Neuronal stem cell (in vitro differentiated cells): Measurements from ENCODE around the gene DCAF15.
A peak's percentile ranks its signal among the peaks of the same experiment; 100 is the strongest.

ENCODE experiments used
- DNase-seq: peaks from one replicate; pipeline ENCODE4 v3.0.0-alpha.2; 2013; ENCODE audit warnings: low spot score
- H2AFZ ChIP-seq: one replicate; pipeline ENCODE4 v1.6.1; 2013; ENCODE audit warnings: mild to moderate bottlenecking, low read length, inconsistent platforms
- H2AK5ac ChIP-seq: 2 replicates; pipeline ENCODE4 v1.6.1; 2013; ENCODE audit warnings: low read depth, mild to moderate bottlenecking, inconsistent platforms, low read length, moderate library complexity, mixed read lengths
- H2BK120ac ChIP-seq: 2 replicates; pipeline ENCODE4 v1.6.1; 2013; ENCODE audit warnings: low read depth, mild to moderate bottlenecking, inconsistent platforms, low read length, moderate library complexity, mixed read lengths
- H2BK12ac ChIP-seq: one replicate; pipeline ENCODE4 v1.6.1; 2013; ENCODE audit warnings: low read length, inconsistent platforms
- H2BK15ac ChIP-seq: 2 replicates; pipeline ENCODE4 v1.6.1; 2013; ENCODE audit warnings: mild to moderate bottlenecking, low read length, inconsistent platforms, mixed read lengths
- H2BK5ac ChIP-seq: one replicate; pipeline ENCODE4 v1.6.1; 2013; ENCODE audit warnings: inconsistent platforms, mild to moderate bottlenecking, low read length, moderate library complexity
- H3K14ac ChIP-seq: one replicate; pipeline ENCODE4 v1.6.1; 2013; ENCODE audit warnings: low read length, inconsistent platforms
- H3K18ac ChIP-seq: 2 replicates; pipeline ENCODE4 v1.6.1; 2013; ENCODE audit warnings: low read length, inconsistent platforms
- H3K23ac ChIP-seq: 2 replicates; pipeline ENCODE4 v1.6.1; 2013; ENCODE audit warnings: low read depth, mild to moderate bottlenecking, mixed read lengths, low read length, inconsistent platforms; ENCODE audit not compliant: poor library complexity
- H3K27ac ChIP-seq: replicated peaks from 3 replicates; pipeline ENCODE4 v1.5.1; 2013; ENCODE audit warnings: low read length, inconsistent platforms
- H3K27me3 ChIP-seq, 3 experiments: 2 replicates each; pipeline ENCODE4 v1.6.1; 2013; ENCODE audit warnings: low read length in 3 of 3, mild to moderate bottlenecking in 2 of 3, inconsistent platforms in 1 of 3, low read depth in 1 of 3, mixed read lengths in 1 of 3, moderate library complexity in 1 of 3; ENCODE audit not compliant: control insufficient read depth in 3 of 3, insufficient read depth in 3 of 3
- H3K36me3 ChIP-seq, 2 donors: replicated peaks in 1 of 2; 2 replicates each; pipeline ENCODE4 v1.6.1; 2013; ENCODE audit warnings: low read length in 2 of 2; ENCODE audit not compliant: control insufficient read depth in 2 of 2, insufficient read depth in 2 of 2
- H3K4ac ChIP-seq: 2 replicates; pipeline ENCODE4 v1.6.1; 2013; ENCODE audit warnings: inconsistent platforms, mild to moderate bottlenecking, low read length, moderate library complexity
- H3K4me1 ChIP-seq, 2 donors: 1 replicate in 1 of 2; 2 replicates in 1 of 2; pipeline ENCODE4 v1.6.1; 2013; ENCODE audit warnings: low read length in 2 of 2, low read depth in 1 of 2; ENCODE audit not compliant: control insufficient read depth in 2 of 2, insufficient read depth in 1 of 2
- H3K4me2 ChIP-seq: one replicate; pipeline ENCODE4 v1.6.1; 2013; ENCODE audit warnings: mild to moderate bottlenecking, low read length, inconsistent platforms; ENCODE audit not compliant: insufficient read depth, poor library complexity, severe bottlenecking
- H3K4me3 ChIP-seq, 2 donors: 2 replicates each; pipeline ENCODE4 v1.5.1; 2013; ENCODE audit warnings: low read length in 2 of 2, mild to moderate bottlenecking in 2 of 2, inconsistent platforms in 1 of 2, moderate library complexity in 1 of 2
- H3K79me1 ChIP-seq: one replicate; pipeline ENCODE4 v1.6.1; 2013; ENCODE audit warnings: low read depth, mild to moderate bottlenecking, inconsistent platforms, low read length, moderate library complexity
- H3K9ac ChIP-seq: one replicate; pipeline ENCODE4 v1.6.1; 2013; ENCODE audit warnings: mild to moderate bottlenecking, low read depth, low read length, inconsistent platforms; ENCODE audit not compliant: poor library complexity
- H3K9me3 ChIP-seq, 2 donors: replicated peaks in 1 of 2; 2 replicates each; pipeline versions ENCODE3 to v1.6.1; 2013; ENCODE audit warnings: low read length in 2 of 2, mild to moderate bottlenecking in 2 of 2, inconsistent platforms in 1 of 2, low read depth in 1 of 2, mixed read lengths in 1 of 2, moderate library complexity in 1 of 2; ENCODE audit not compliant: control insufficient read depth in 2 of 2, insufficient read depth in 1 of 2
- H4K8ac ChIP-seq: one replicate; pipeline ENCODE4 v1.6.1; 2013; ENCODE audit warnings: low read depth, mild to moderate bottlenecking, inconsistent platforms, low read length, moderate library complexity
- H4K91ac ChIP-seq: one replicate; pipeline ENCODE4 v1.6.1; 2013; ENCODE audit warnings: low read length, low read depth, mild to moderate bottlenecking, inconsistent platforms; ENCODE audit not compliant: poor library complexity
- whole genome bisulfite sequencing, 2 donors: extraction: QIAGEN DNeasy Blood & Tissue Kit; methylation state at CpG; one replicate each; pipeline ENCODE4 v1.1.7; 2013; ENCODE audit warnings: missing lambda C conversion rate in 2 of 2, mixed read lengths in 1 of 2; ENCODE audit not compliant: insufficient read length in 2 of 2, insufficient replicate concordance in 1 of 2; ENCODE audit errors: extremely low coverage in 2 of 2; 5-methylcytosine and 5-hydroxymethylcytosine counted together

Gene DCAF15

DNA sequence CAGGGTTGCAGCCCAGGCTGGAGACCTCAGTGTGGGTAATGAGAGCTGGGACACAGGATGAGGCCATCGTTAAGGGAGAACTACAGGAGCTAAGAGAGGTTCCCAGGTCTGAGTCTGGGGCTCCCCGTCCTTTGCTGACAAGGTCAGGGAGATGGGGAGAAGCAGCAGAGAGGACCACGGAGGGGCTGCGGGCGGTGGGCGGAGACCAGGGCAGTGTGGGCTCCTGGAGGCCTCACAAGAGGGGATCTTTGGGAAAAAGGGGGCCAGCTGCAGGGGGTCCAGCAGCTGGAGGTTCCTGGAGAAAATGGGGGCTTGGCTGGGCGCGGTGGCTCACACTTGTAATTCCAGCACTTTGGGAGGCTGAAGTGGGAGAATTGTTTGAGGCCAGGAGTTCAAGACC is 37.8 kb downstream of the DCAF15 start:
- H2BK5ac ChIP-seq: no peak overlapping the region
- H4K91ac ChIP-seq: no peak overlapping the region
- H3K18ac ChIP-seq: no peak overlapping the region
- H3K79me1 ChIP-seq: peaks cover 6% of the 10 kb centered on the region
- H3K36me3 ChIP-seq: peaks cover 14 to 28% of the 10 kb centered on the region in 2 donors
- no peak overlapping the region for H3K23ac ChIP-seq
- no peak overlapping the region for H3K9ac ChIP-seq
- H3K9me3 ChIP-seq: no peaks in the 10 kb centered on the region
- no peaks in the 10 kb centered on the region for H3K27me3 ChIP-seq
- no CpG with 5 or more reads among the region's 8 CpGs for WGBS, 2 donors
- no peak overlapping the region for H2BK15ac ChIP-seq
- H3K4me3 ChIP-seq: no peak overlapping the region
- no peak overlapping the region for H2AK5ac ChIP-seq
- H2BK120ac ChIP-seq: no peak overlapping the region
- no peak overlapping the region for H3K14ac ChIP-seq
- H3K4me2 ChIP-seq: no peak overlapping the region
- no peak overlapping the region for H2AFZ ChIP-seq
- no peak for DNase-seq
- H3K4ac ChIP-seq: no peak overlapping the region
- no peak overlapping the region for H2BK12ac ChIP-seq
- H3K4me1 ChIP-seq: peaks cover 5 to 6% of the 10 kb centered on the region in 2 donors
- no peak overlapping the region for H4K8ac ChIP-seq
- H3K27ac ChIP-seq: no peak overlapping the region

GRCh38 chr19:13992025-13992424 is 39.7 kb downstream of the DCAF15 start:
- Histone ChIP-seq H2BK12ac (no peak overlapping the region), H3K4ac (no peak overlapping the region), H3K79me1 (peaks cover 3% of the 10 kb centered on the region), H2BK15ac (no peak overlapping the region), H3K4me3 (peak overlapping the region in 1 of 2 donors; percentile 32), H2AFZ (no peak overlapping the region), H3K14ac (no peak overlapping the region), H4K91ac (no peak overlapping the region), H2BK120ac (no peak overlapping the region), H3K27me3 (no peaks in the 10 kb centered on the region), H3K23ac (no peak overlapping the region), H2BK5ac (no peak overlapping the region), H3K18ac (no peak overlapping the region), H3K9me3 (no peaks in the 10 kb centered on the region), H2AK5ac (no peak overlapping the region), H3K27ac (no peak overlapping the region), H3K36me3 (peaks cover 14 to 28% of the 10 kb centered on the region in 2 donors), H3K9ac (no peak overlapping the region), H3K4me2 (no peak overlapping the region), H3K4me1 (no peaks in the 10 kb centered on the region), H4K8ac (no peak overlapping the region)
- no peak for DNase-seq
- WGBS, 2 donors: no CpG with 5 or more reads among the region's 7 CpGs

GRCh38 chr19:13993590-13994300 is 41.4 kb downstream of the DCAF15 start:
- Histone ChIP-seq H3K79me1 (peaks cover 6% of the 10 kb centered on the region), H2BK15ac (no peak overlapping the region), H3K4me2 (no peak overlapping the region), H2BK12ac (no peak overlapping the region), H3K23ac (peak overlapping the region; percentile 17), H3K27ac (no peak overlapping the region), H4K91ac (no peak overlapping the region), H3K4me1 (no peaks in the 10 kb centered on the region), H3K9ac (no peak overlapping the region), H4K8ac (no peak overlapping the region), H3K14ac (no peak overlapping the region), H2AFZ (no peak overlapping the region), H2AK5ac (peak overlapping the region; percentile 46), H3K9me3 (peaks cover 3% of the 10 kb centered on the region in 2 donors), H3K4ac (no peak overlapping the region), H2BK120ac (no peak overlapping the region), H3K18ac (no peak overlapping the region), H3K27me3 (no peaks in the 10 kb centered on the region), H3K36me3 (peaks cover 15 to 24% of the 10 kb centered on the region in 2 donors), H2BK5ac (peak overlapping the region; percentile 53), H3K4me3 (no peak overlapping the region)
- WGBS, 2 donors: no CpG with 5 or more reads among the region's 22 CpGs
- no peak for DNase-seq

GRCh38 chr19:13995017-13995728 is 42.9 kb downstream of the DCAF15 start:
- Histone ChIP-seq H4K8ac (no peak overlapping the region), H4K91ac (no peak overlapping the region), H2AK5ac (no peak overlapping the region), H3K27ac (no peak overlapping the region), H3K23ac (no peak overlapping the region), H2BK120ac (no peak overlapping the region), H3K4me2 (no peak overlapping the region), H2BK15ac (no peak overlapping the region), H3K4me3 (no peak overlapping the region), H3K27me3 (no peaks in the 10 kb centered on the region), H3K18ac (no peak overlapping the region), H2BK12ac (no peak overlapping the region), H2BK5ac (peak overlapping the region; percentile 53), H3K9me3 (peaks cover 9 to 12% of the 10 kb centered on the region in 2 donors), H3K9ac (no peak overlapping the region), H3K79me1 (peaks cover 6% of the 10 kb centered on the region), H3K4ac (no peak overlapping the region), H3K4me1 (no peaks in the 10 kb centered on the region), H3K14ac (no peak overlapping the region), H3K36me3 (peaks cover 14 to 24% of the 10 kb centered on the region in 2 donors), H2AFZ (no peak overlapping the region)
- no peak for DNase-seq
- WGBS, 2 donors: no CpG with 5 or more reads among the region's 13 CpGs
